GDM1 (cell line): ENCODE data around the gene TCFL5.

Experiments used
- DNase-seq: peaks from one replicate; lab custom pipeline; 2025; lab: John Stamatoyannopoulos, UW

Gene TCFL5

GRCh38 chr20:62895539-62895938 is 33.9 kb upstream of the TCFL5 start:
- no peak for DNase-seq

GRCh38 chr20:62894261-62894660 is 32.6 kb upstream of the TCFL5 start:
- DNase-seq, result no peak

GRCh38 chr20:62893700-62894099 is 32.1 kb upstream of the TCFL5 start:
- DNase-seq, result no peak

- no peak for DNase-seq
Measured at GRCh38 chr20:62892348-62893304, 31.0 kb upstream of the TCFL5 start.

DNA sequence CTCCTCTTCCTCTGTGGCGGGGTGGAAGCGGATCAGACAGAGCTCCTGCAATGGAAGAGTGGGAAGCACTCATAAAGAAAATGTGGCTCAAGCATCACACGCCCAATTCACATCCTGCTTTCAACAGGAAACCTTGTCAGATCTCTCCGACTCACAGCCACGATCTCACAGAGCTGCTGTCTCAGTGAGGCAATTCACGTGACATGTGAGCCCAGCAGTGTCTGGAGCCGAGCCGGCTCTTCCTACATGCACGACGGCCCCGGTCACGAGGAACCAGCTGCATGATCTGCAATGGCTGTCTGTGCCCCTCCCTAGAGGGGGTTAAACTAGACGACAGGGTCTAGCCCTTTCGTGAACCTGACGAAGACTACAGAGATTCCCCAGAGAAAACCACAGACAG is 29.5 kb upstream of the TCFL5 start:
- no peak for DNase-seq

DNA sequence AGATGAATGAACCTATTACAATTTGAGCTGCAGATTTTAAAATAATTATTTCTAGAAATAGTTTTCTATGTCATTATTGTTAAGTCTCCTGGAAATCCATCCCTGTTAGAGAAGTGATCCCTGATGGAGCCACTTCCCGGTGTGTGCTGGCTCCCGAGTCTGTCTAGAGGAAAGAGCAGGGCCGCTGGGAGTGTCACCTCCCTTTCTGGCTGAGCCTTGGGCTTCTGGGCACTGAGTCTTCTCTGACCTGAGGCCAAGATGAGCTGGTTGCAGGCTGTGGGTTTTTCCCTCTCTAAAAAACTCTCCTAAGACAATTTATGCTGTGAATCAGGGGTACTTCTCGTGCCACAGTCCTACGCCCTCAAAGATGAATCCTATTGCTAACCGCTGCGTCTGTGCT is 28.8 kb upstream of the TCFL5 start:
- DNase-seq, result no peak

DNA sequence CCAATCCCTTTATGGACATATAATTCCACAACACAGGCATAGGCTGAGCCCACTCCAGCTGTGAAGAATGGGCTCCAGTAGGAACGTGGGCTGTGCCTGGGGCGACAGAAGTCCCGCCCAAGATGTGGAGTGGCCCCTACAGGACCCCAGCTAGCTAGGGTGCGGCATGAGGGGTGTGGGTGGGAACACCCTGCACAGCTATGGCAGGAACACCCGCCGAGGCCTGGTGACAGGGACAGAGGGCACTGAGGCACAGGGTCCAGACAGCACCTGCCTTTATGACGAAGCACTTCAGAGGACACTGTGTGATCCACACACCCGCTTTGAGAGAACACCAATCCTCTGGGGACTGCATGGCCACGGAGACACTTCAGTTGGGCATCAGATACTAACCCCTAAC is 28.2 kb upstream of the TCFL5 start:
- DNase-seq, result no peak

DNA sequence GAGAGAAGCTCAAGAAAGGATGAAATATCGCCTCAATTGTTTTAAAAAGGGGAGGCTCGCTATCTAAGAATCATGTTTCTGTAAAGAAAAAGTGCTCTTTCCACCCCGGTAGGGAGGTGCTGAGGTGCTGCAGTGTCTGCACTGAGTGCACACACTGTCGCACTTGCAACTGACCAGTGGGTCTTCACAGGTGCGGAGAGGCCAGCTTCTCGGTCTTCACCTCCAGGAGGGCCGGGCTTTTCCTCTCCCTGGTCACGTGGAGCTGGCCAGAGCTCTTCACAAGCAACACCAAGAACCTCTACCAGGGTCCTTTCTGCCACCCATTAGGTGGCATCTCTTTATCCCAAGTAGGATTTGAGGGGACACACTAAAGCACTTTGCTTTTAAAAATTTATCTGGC is 27.8 kb upstream of the TCFL5 start:
- DNase-seq, result no peak

GRCh38 chr20:62888910-62889309 is 27.3 kb upstream of the TCFL5 start:
- no peak for DNase-seq

GRCh38 chr20:62888406-62888805 is 26.8 kb upstream of the TCFL5 start:
- no peak for DNase-seq

DNA sequence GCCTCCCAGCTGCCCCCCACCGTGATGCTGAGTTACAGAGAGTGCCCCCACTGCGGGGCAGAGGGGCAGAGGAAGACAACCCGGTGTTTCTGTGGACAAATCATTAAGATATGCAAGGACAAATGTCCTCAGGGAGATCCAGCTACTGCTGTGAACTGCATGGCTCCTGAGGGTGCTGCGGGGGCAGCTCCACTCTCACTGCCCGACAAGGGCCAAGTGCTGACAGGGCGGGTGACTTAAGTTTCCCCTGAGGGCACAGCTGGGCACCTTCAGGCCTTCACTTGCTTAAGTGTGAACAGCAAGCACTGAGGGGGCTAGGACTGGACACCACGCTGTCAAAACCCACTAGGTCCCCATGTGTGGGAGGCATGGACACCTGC is 26.2 kb upstream of the TCFL5 start:
- DNase-seq, result no peak

DNA sequence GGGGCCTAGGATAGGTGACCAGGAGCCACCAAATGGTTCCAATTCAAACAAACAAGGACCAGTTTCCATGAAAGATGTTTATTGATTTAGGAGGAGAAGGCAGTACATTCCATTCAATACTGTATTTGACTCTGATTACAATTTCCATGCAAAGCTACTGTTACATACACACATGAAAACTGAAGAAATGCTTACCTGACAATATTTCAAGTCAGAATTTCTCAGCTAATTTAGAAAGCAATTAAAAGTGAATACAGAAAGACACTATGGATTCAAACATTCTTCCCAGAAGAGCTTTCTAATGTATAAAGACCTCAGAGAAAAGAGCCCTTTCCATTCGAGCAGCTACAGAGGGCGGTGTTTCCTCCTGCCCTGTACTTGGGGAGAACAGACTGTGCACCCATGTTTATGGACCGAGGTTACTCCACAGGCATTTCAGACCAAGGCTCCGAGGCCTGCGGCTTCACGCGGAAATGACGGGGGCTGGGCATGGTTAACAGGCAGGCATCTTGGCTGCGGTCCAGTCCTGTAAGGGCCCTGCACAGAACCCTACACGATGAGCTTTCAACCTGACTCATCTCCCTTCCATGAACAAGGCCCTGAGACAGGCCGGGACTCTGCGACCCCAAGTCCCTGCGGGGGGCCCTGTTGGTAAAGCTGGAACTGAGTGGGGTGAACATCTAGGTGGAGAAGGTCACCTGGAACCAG is 25.7 kb upstream of the TCFL5 start:
- DNase-seq, result peak; percentile 85

- DNase-seq, result no peak
Measured at GRCh38 chr20:62886709-62887058, 25.1 kb upstream of the TCFL5 start.

GRCh38 chr20:62885896-62886708 is 24.5 kb upstream of the TCFL5 start:
- no peak for DNase-seq

DNA sequence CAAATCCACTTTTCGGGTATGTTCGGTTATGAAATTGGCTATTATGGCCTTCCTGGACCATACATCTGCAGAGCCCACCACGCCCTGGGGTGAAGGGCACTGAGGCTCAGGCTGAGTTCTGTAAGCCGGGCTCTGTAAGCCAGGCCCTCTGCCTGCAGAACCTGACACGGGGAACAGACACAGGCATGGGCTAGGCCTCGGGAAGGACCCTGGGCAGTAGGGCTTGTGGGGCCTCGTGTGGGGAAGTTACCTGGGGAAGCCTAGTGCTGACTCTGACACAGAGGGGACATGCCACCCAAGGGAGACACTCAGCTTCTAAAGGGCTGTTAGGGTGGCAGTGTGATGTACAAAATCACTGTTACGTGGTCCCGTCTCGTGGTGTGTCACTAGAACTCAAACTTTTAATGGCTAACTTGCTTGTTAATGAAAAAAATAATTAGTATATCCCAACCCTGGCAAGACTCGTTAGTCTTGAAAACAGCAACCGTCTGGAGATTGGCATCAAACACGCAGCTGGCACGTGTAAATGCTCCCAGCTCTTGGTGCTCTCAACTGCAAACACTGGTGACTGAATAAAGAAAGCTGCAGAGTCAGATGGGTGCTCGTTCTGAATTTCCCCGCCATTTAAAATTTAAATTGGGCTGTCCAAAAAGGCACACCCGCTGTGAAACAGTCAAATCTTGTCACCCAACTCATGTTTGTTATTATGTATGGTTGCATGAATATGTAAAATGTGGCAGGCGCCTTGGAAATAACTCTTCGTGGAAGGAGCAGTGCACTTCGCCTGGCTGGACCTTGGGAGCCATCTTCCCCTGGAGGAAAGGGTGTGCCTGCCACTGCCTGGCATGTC is 23.6 kb upstream of the TCFL5 start:
- no peak for DNase-seq

DNA sequence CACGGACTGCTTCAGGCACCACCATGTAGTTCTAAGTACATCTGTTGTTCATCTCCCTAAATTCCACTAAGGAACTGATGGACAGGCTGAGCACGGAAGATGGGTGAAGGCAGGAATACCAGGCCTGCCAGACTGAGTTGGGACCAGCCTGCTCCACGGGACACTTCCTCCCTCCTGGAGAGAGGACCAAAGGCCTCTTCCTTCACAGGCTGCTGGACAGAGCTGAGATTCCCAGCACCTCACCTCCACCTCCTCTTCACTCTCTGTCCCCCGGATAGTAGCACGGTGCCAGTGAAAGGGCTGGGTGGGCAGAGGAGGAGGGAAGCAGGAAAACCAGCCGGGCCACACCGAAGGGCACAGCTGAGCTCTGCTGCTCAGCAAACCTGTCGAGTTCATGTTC is 22.9 kb upstream of the TCFL5 start:
- no peak for DNase-seq

GRCh38 chr20:62882426-62882825 is 20.8 kb upstream of the TCFL5 start:
- no peak for DNase-seq

GRCh38 chr20:62881662-62882395 is 20.2 kb upstream of the TCFL5 start:
- DNase-seq, result no peak

DNA sequence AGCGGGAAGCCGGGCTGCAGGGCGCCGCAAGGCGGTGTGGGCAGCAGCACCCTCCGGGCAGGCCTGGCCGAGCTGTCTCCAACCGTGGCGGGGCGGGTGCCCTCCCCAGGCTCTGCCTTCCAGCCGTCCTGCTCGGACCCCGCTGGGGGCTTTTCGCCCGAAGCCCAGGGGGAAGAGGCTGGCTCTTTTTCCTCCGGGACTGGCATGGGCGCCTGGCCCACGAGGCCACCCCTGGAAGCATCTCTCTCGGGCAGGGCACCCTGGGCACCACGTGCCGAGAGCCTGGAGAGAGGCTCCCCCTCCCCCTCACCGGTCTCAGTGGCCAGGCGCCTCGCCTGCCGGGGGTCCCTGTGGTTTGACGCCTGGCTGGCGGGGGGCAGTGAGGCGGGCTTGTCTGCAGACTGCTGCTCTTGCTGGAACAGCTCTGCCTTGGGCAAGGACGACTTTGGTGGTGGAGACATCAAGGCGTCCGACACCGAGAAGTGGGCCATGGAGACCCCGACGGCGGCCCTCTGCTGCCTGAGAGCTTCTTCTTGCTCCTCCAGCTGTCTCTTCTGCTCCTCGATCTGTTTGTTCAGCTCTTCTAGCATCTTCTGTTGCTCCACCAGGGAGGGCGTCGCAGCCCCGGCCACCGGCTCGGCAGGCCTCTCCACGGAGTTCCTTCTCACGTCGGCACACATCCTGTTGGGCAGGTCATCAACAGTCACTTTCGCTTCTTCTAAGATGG is 19.5 kb upstream of the TCFL5 start:
- DNase-seq, result no peak
